GM19463 (cell line): ENCODE results near the gene MB.

ENCODE experiments used
- ATAC-seq: cut with Tn5 transposase; IDR thresholded peaks from one replicate; pipeline ENCODE4 v1.9.1; 2021; ENCODE audit warnings: mild to moderate bottlenecking, moderate library complexity; ENCODE audit not compliant: unreplicated experiment

MB gene

DNA sequence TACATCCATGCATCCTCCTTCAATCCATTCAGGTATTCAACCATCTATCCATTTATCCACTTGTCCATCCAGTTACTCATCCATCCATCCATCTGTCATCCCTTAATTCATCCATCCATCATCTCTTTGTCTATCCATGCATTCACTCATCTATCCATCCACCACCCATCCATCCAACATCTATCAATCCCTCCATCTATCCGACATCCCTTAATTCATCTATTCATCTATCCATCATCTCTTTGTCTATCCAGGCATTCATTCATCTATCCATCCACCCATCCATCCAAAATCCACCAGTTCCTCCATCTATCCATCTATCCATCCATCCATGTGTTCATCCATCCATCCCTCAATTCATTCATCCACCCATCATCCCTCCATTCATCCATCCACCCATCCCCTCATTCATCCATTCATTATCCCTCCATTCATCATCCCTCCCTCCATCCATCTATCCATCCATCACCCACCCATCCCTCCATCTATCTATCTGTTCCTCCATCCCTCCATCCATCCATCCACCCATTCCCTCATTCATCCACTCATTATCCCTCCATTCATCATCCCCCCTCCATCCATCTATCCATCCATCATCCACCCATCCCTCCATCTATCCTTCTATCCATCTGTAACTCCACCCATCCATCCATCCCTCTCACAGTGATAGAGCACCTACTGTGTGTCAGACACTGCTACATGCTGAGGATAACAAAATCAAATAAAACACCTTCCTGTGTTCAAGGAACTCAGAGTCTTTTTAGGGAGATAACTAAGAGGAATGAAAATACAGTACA is 1.5 kb upstream of the MB start:
- no peak for ATAC-seq

DNA sequence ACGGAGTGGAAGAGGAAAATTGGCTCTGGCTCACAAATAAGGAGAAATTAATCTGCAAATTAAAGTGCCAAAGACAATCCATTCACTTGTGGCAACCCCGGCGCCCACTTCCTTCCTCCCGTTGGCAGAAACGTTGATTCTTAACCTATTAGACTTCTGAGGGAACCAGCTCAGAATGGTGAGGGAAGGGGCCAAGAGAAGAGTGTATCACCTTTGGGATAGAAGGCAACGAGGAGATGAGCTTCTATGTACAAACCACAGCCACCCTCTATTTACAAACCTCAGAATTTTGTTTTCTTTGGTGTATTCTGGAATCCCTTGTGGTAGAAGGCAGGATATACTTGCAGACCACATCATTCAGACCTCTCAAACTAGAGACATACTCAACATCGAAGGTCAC is 1.1 kb downstream of the MB start:
- no peak for ATAC-seq

DNA sequence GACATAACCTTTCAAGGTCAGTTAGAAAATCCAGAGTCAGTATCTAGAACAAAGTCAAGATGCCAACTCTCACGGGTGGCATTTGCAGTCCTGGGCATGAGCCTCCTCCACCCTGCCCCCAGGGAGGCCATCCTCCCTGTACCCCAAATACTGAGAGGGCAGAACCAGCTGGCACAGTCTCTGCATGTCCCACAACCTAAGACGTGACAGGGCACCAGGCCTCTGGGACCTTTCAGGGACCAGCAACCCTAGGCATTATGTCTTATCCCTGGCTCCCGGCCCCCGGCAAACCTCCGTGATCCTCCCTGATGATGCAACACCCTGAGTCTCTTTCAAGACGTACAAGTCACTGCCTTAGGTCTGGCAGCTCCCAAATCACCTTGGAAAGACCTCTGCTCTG is 2.0 kb downstream of the MB start:
- ATAC-seq: no peak

DNA sequence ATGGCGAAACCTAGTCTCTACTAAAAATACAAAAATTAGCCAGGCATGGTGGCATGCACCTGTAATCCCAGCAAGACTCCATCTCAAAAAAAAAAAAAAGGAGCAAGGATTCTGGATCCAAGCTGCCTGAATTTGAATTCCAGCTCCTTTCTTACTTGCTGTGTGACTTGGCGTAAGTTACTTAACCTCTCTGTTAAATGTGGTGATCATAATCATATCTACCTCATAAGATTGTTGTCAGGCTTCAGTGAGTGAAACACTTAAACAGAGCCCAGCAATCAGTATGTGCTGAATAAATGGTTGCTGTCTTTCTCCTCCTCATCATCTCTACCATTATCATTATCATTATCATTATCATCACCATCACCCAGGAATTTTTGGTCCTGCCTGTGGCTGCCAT is 2.7 kb downstream of the MB start:
- no peak for ATAC-seq

DNA sequence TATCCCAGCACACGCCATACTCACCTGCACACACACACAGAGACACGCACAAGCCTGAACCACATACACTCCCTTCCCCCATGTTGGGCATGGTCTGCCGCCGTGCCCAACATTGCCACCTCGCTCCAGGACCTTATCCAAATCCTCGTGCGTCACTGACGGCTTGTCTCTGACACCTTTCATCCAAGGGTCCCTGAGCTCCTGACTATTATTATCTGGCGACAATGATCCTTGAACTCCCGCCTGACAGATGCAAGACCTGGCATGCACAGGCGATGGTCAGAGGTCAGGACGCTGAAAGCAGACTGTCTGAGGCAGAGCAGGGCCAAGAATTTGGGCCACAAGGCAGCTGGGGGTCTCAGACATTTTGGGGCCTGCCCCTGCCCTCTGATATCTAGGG is 4.2 kb downstream of the MB start:
- no peak for ATAC-seq

DNA sequence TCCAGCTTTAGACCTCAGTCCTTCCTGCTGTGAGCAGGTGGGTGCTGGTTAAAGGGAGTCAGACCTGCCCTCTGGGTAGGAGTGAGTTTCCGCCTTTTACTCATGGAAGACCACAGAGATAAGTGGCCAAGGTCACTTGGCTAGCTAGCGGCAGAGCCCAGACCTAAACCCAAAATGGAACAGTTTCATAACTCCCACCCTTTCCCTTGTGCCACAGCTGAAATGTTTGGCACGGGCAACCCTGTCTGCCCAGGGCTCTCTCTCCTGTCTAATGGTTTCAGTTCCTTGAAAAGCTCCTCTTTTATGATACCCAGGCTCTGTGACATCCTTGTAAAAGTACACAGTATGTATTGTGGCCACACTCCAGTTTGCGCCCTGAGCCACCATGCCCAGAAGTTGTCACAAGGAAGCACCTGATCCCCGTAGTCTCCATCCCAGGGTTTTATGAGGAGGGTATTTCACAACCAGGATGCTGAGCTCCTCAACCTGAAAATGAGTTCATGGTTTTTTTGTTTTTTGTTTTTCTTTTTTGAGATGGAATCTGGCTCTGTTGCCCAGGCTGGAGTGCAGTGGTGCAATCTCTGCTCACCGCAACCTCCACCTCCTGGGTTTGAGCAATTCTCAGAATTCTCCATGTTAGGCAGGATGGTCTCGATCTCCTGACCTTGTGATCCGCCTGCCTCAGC is 5.1 kb downstream of the MB start:
- no peak for ATAC-seq

DNA sequence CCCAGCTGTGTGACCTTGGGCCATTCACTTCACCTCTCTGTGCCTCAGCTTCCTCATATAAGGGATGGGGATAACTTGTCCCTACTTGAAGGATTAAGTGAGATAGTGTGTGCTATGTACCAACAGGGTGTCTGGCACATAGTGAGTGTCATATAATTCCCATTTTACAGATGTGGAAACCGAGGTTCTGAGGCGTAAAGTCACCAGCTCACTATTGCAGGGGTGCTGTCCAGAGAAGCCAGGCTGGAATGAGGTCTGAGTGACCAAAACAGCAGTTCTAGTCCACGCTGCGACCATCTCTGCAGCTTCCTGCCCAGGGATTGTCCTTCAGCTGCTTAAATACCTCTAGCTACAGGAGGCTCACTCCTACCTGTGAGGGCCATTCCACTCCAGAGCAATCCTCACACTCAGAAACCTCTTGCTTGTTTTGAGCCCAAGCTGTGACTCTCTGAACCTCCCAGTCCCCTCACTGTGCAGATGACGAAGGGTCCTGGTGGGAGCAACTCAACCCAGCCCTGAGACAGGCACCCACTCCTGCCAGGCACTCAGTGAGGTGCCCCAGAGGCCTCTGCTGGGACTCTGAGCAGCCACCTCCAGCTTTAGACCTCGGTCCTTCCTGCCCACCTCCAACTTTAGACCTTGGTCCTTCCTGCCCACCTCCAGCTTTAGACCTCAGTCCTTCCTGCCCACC is 5.8 kb downstream of the MB start:
- no peak for ATAC-seq

DNA sequence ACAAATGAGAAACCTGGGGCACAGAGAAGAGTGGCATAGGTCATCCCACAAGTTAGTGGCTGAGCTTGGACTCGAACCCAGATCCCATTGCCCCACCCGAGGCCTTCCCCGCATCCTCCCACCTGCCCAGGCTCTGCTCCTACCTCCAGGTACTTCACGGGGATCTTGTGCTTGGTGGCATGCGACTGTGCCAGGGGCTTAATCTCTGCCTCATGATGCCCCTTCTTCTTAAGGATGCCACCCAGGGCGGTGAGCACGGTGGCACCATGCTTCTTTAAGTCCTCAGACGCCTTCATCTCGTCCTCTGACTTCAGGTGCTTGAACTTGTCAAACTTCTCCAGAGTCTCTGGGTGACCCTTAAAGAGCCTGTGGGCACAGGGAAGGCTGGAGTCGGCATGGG is 6.4 kb downstream of the MB start:
- ATAC-seq: no peak

DNA sequence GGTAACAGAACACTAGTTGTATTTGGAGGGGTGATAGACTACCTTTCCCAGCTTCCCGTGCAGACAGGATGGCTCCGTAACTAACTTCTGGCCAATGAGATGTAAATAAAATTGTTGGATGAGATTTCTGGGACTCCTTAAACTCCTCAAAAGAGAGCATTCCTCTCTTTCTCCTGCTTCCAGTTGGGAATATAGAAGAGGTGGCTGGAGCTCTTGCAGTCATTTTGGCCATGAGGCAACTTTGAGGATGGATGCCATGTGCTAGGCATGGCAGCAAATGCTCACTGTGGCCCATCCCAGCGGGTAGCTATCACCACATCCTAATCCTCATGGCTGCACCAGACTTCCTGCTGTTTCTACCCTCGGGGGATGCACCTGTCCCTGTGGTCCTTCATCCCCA is 7.4 kb downstream of the MB start:
- ATAC-seq: no peak

DNA sequence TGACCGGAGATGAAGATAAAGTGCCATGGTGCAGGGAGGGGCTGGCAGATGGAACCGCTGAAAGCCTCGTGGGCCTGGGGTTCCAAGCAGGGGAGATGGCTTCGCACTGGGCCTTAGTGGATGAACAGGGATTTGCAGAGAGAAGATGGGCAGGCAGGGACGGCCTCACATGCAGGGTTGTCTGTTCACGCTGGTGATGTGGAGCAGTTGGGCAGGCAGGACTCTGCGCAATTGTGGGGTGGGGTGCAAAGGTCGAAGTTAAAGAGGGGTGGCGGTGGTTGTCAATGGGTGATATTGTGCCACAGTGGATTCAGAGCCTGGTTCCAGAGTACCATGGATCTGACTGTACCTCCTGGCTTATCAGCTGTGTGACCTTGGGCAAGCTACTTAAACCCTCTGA is 7.9 kb downstream of the MB start:
- no peak for ATAC-seq

DNA sequence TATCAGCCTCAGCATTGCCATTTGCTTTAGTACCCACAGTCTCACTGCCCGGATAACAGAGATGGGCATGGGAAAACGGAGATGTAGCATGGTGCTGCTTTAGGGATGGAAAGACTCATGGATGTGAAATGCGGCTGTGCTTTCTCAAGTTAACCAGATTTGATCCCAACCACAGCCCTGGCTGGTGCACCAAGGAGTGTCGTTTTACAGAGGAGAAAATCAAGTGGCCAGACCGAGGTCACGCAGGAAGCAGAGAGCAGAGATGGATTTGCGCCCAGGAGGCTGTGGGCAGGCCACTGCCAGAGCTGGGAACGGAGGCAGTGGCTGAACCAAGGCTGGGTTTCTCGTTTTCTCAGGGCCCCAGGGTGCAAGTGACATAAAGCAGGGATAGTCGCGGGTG is 9.0 kb downstream of the MB start:
- no peak for ATAC-seq

DNA sequence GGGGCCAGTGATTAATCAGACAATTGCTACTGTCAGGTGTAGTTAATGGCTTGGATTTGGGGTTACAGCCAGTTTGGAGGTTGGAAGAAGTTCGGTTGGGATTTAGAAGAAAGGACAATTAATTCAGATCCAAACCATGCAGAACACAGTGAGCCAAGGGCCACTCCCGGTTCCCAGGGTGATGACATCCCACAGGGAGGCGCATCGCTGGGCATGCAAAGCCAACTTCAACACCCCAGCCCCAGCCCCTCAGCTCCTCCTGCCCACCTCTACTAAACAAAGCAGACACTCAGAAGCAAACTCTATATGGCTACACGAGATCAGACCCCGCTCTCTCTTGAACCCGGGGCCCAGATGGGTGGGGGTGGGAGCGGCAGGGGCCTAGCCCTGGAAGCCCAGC is 10.2 kb downstream of the MB start:
- no peak for ATAC-seq

DNA sequence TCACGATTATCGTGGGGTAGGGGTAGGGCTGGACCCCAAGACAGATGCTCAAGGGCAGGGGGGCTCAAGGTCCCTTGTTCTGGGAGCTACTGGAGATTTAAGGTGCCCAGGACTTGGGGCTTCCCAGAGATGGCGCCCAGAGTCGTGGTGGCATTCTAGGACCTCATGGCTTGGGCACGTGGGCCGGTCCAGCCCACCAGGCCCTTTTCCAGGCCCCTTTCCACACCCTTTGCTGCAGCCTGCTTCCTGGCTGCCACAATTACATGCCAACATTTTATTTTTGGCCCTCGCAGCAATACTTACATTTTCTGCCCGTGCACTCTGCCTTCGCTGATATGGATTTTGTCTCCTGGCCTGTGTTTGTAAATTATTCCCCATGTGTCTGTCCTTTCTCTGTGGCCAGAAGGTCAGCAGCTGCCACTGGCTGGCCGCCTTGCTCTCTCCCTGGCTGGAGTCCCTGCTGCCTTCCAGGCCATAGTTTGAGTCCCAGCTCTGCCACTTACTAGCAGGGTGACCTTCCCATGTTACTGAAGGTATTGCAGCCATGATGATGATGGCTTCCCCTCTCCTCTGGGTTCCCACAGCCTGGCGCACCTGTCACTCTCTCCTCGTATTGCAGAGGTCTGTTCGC is 11.2 kb downstream of the MB start:
- ATAC-seq: no peak

DNA sequence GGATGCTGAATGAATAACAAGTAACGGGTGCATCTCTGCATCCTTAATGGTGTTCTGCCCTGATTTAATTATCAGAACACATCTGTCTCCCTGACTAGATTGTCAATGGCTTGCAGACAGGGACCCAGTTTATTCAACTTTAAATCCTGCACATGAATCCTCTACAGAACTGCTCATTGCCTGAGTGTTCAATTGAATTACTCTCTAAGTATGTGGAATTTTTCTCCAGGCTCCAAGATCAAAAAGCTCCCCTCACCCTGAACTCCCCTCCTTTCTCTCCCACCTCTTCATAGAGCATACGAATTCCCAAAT is 11.8 kb downstream of the MB start:
- no peak for ATAC-seq

DNA sequence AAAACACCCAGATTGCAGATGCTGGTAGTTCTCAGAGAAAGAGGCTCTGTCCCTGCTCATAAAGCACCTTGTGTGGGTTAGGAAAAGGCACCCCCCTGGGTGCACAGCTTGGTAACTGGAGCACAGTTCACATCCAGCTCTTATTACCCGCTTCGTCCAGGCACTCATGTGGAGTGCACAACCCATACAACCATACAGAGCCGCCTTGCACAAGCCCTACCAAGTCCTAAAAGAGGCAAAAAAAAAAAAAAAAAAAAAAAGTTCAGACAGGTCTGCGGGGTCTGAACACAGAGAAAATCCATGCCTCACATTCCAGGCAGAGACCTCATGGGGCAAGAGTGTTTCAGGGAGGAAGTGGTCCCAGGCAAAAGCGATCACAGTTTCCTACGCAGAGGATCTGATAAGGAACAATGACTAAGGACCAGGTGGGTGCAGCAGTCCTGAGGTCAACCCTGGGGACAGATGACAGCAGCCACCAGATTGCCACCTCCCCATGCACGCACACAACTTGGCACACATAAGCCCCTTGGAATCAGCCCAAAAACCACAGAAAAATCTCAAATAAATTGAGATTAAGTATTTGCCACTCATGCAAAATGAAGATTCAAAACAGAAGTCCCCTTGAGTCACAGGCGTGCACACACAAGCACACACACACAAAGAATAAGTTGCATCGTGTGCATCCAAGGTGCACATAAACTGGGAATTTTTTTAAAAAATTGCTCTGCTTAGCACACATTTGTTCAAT is 12.3 kb downstream of the MB start:
- ATAC-seq: no peak

DNA sequence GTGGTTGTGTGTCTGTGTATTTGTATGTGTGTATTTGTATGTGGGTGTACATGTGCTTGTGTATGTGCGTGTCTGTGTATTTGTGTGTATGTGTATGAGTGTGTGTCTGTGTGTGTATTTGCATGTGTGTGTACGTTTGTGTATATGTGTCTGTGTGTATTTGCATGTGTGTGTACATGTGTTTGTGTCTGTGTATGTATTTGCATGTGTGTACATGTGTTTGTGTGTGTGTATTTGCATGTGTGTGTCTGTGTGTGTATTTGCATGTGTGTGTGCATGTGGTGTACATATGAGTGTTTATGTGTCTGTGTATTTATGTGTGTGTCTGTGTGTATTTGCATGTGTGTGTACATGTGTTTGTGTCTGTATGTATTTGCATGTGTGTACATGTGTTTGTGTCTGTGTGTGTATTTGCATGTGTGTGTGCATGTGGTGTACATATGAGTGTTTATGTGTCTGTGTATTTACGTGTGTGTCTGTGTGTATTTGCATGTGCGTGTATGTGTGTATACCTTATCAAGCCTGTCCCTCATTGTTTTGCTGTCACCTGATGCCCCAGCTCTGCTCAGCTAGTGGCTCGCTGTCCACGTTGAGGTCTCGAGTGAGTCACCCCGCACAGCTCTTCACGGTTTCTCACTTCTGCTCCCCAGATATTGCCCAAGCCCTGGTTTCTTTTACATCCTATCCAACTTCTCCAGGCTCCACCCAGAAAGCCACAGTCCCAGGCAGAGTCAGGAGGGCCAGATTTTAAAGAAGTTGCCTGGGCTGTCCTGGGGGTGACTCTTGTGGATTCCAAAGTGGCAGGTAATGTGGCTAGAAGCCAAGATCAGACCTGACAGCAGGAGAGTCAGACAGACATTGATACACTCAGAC is 15.2 kb downstream of the MB start:
- no peak for ATAC-seq

DNA sequence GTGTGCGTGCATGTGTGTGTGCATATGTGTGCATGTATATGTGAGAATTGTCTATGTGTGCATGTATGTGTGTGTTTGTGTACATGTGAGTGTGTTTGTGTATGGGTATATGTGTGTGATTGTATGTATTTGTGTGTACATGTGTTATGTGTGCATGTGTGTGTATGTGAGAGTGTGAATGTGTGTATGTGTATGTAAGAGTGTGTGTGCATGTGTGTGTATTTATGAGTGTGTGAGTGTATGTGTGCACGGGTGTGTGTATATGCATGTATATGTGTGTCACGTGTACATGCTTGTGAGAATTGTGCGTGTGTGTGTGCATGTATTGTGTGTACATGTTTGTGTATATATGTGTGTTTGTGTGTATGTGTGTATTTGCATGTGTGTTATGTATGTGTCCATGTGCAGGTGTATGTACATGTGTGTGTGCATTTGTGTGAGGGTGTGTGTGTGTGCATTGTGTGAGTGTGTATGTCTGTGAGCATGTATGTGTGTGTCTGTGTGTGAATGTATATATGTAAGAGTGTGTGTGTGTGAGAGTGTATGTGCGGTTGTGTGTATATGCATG is 16.0 kb downstream of the MB start:
- no peak for ATAC-seq

DNA sequence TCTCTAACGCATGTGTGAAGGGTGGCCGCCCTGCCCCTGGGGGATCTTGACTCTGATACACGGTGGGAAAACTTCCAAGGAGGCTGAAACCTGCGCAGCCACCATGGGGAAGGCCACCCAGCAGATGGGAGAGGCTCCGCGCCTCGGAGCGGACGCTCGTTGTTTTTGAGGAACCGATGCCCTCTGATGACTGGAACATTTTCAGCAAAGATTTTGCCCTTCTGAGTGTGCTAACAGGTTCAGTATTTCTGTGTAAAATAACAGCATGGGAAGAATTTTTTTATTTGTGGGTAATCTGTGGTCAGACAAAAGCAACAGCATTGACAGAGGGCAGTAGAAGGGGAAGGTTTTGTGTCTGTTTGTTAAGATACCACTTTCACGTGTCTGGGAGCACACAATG is 16.7 kb downstream of the MB start:
- ATAC-seq: no peak

DNA sequence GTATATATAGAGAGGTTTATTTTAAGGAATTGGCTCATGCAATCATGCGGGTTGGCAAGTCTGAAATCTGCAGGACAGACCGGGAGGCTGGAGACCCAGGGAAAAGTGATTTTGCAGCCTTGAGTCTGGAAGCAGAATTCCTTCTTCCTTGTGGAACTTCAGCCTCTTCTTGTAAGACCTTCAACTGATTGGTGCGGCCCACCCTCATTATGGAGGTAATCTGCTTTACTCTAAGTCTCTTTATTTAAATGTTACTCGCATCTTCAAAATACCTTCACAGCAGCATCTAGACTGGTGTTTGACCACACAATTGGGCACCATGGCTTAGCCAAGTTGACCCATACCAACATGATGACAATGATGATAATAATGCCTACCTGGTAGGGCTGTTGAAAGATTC is 17.8 kb downstream of the MB start:
- ATAC-seq: no peak

DNA sequence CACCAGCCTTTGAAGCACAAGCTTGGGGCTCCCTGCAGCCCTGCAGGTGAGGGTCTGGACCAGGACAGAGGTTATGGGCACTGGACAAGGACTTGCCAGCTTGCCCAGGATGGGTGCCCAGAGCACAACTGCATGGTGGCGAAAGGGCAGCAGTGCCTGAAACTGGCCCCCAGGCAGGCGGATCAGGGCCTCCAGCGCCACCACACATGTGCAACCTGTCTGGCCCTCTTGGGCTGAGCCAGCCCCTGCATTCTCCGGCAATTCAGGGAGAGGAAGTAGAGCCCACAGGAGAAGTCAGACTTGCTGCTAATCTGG is 18.8 kb downstream of the MB start:
- no peak for ATAC-seq
